Measurements from ENCODE around the gene NME7.
"Not testable (repeated sequence)": the region's sequence is repeated elsewhere in the genome, so short reads cannot be mapped to it uniquely, and the experiment has no call there.

NME7 gene

DNA sequence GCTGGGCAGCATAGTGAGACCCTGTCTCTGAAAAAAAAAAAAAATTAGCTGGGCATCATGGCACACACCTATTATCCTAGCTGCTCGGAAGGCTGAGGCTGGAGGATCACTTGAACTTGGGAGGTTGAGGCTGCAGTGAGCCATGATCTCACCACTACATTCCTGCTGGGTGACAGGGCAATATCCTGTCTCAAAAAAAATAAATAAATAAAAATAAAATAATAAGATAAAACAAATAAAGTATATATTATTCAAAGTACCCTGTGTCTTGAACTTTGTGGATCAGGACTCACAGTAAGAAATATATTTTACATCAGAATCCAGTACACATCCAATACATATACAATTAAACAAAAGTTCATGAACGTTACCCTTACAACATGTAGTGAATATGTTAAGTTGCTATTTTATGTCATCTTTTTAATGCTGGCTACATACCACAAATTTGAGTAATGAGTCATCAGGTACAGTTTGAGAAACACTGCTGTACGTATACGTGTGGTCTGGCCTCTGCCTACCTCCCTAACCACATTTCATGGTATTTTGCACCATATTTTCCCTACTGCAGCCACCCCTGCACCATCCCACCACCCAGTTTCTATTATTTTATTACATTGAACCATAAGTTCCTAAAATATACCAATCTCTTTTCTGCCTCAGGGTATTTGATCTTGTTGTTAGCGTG lies 4.4 kb downstream of the NME7 start:
- ATAC-seq (replicated peaks) (peak; percentile 6), DNase-seq (no peak)
- no peaks in the 10 kb centered on the region for H3K9me3 Mint-ChIP-seq
- H3K36me3 Mint-ChIP-seq (ENCODE audit: insufficient read depth), result no peaks in the 10 kb centered on the region
- peaks cover 9 to 21% of the 10 kb centered on the region in 2 donors for H3K4me1 Mint-ChIP-seq (ENCODE audit: low read depth in 2 of 2)
- H3K4me3 Mint-ChIP-seq, result peak overlapping the region in 1 of 2 donors; percentile 28
- no peaks in the 10 kb centered on the region for H3K27me3 Mint-ChIP-seq
- peak overlapping the region; percentile 44 to 77 for H3K27ac Mint-ChIP-seq

DNA sequence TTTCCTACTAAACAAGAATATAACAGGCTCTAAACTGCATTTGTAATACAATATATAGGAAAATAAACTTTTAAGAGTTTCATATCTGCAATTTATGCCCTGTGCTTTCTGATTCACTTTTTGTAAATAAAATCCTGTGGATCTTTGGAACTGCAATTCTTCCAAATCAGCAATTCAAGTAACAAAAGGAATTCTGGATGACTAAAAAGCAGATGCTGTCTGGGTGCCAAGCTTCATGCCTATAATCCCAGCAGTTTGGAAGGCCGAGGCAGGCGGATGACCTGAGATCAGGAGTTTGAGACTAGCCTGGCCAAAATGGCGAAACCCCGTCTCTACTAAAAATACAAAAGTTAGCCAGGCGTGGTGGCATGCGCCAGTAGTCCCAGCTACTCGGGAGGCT lies 6.3 kb downstream of the NME7 start:
- no peaks in the 10 kb centered on the region for H3K9me3 Mint-ChIP-seq
- H3K4me1 Mint-ChIP-seq (ENCODE audit: low read depth in 2 of 2), result peaks cover 10 to 21% of the 10 kb centered on the region in 2 donors
- no peaks in the 10 kb centered on the region for H3K36me3 Mint-ChIP-seq (ENCODE audit: insufficient read depth)
- H3K4me3 Mint-ChIP-seq, result no peak overlapping the region
- no peak for DNase-seq
- no peak overlapping the region for H3K27ac Mint-ChIP-seq
- ATAC-seq (replicated peaks), result no peak
- H3K27me3 Mint-ChIP-seq, result no peaks in the 10 kb centered on the region

DNA sequence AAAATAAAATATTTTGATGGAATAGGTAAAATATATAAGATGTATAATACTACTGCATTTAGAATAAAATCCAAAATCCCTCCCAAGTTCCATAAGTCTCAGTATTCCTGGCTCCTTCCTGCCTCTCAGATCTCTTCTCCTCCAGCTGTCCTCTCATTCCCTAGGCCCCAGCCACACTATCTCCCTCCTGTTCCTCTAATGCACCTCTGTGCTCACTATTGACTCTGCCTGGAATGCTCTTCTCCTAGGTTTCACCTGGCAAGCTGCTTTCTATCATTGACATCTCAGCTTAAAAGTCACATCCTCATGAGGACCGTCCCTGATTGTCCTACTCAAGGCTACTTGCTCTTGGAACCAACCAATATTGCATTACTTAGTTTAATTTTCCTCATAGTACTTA lies 7.2 kb downstream of the NME7 start:
- H3K27ac Mint-ChIP-seq, result no peak overlapping the region
- no peaks in the 10 kb centered on the region for H3K27me3 Mint-ChIP-seq
- ATAC-seq (replicated peaks), result no peak
- no peak for DNase-seq
- H3K36me3 Mint-ChIP-seq (ENCODE audit: insufficient read depth), result no peaks in the 10 kb centered on the region
- H3K9me3 Mint-ChIP-seq, result no peaks in the 10 kb centered on the region
- peaks cover 11 to 21% of the 10 kb centered on the region in 2 donors for H3K4me1 Mint-ChIP-seq (ENCODE audit: low read depth in 2 of 2)
- no peak overlapping the region for H3K4me3 Mint-ChIP-seq

DNA sequence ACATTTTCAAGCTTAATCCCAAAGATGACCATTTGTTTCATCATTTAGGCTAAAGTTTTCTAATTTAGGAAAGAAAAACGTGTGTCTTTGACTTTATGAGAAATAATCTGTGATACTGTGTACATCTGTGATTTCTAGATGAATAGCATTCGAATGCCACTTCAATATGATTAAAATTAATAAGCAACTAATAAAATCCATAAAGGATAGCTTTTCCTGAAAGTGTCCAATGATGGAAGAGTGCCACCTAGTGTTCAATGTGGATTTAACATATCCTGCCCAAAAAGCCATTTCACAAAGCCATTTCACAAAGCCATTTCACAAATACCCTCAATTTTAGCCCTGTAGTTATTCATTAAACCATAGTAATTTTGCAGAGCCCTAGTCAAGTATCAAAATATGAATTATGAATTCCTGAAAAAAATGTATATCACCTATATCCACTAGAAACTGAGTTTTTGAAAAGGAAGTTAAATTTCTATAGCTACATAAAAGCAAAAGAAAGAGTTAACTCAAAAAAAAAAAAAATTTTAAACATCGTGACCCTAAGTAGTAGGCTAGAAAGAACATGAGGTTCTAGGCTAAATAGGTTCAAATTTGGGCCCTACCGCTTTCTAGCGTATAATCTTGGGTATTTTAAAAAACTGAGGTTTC lies 19.1 kb downstream of the NME7 start:
- H3K4me1 Mint-ChIP-seq (ENCODE audit: low read depth in 2 of 2), result no peaks in the 10 kb centered on the region
- H3K9me3 Mint-ChIP-seq, result no peaks in the 10 kb centered on the region
- no peak overlapping the region for H3K27ac Mint-ChIP-seq
- no peaks in the 10 kb centered on the region for H3K27me3 Mint-ChIP-seq
- DNase-seq (peak; percentile 29 to 35 (median 34)), ATAC-seq (replicated peaks) (peak; percentile 58)
- no peaks in the 10 kb centered on the region for H3K36me3 Mint-ChIP-seq (ENCODE audit: insufficient read depth)
- H3K4me3 Mint-ChIP-seq, result no peak overlapping the region

DNA sequence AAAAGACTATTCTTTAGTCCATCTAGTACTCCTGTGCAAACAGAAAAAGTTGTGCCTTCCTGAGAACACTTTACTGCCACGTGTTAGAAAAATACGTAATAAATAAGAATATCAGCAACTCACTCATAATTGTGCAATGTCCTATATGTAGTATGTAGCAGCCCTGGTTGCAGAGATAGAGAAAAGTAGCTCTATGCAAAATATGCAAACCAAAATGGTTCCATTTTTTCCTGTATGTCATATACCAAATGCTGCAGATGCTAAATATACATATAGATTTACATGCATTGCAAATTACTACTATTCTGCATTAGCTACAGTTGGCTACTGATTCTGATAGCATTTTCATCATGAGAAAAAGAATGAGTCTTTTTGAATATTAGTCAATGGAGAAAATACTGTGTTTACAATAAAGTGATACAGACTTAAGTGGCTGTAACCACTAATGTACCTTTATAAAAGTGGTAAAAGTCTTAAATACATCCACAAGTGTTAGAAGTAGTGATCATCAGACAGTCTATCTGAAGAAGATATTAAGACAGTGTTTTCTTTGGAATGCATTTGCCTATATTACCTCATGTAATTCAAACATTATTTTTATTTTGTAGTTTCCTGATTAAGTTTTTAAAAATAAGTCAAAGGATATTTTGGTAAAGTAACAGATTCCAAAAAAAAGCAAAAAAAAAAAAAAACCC lies 19.8 kb downstream of the NME7 start:
- no peak overlapping the region for H3K4me3 Mint-ChIP-seq

DNA sequence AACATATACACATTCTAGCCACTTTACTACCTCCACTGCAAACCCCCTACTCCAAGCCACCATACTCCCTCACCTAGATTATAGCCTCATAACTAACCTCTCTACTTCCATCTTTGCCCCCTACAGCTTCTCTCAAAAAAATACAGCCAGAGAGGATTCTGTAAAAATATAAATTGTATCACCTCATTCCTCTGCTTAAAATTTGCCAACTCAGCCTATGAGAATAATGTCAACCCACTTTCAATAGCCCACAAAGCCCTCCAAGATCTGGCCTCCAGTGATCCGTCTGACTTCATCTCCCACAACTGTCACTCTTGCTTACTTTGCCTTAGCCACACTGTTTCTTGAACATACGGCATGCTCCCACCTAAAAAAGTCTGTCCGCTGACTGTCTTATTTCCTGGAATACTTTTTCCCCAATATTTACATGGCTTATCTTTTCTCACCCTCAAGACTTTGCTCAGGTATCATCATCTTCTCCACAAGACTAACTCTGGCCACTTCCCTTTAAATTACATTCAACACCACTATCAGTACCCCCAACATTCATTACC lies 21.5 kb downstream of the NME7 start:
- Mint-ChIP-seq H3K27ac (peak overlapping the region in 1 of 2 donors; percentile 12), H3K4me3 (no peak overlapping the region), H3K36me3 (ENCODE audit: insufficient read depth) (no peaks in the 10 kb centered on the region), H3K4me1 (ENCODE audit: low read depth in 2 of 2) (no peaks in the 10 kb centered on the region), H3K27me3 (no peaks in the 10 kb centered on the region), H3K9me3 (no peaks in the 10 kb centered on the region)
- ATAC-seq (replicated peaks) (no peak), DNase-seq (no peak)

More for the DNA sequence above, 19.8 kb downstream of the NME7 start:
- Mint-ChIP-seq H3K27ac (no peak overlapping the region), H3K9me3 (no peaks in the 10 kb centered on the region), H3K27me3 (no peaks in the 10 kb centered on the region), H3K36me3 (ENCODE audit: insufficient read depth) (no peaks in the 10 kb centered on the region), H3K4me1 (ENCODE audit: low read depth in 2 of 2) (no peaks in the 10 kb centered on the region)
- no peak for ATAC-seq (replicated peaks)
- DNase-seq, result no peak

DNA sequence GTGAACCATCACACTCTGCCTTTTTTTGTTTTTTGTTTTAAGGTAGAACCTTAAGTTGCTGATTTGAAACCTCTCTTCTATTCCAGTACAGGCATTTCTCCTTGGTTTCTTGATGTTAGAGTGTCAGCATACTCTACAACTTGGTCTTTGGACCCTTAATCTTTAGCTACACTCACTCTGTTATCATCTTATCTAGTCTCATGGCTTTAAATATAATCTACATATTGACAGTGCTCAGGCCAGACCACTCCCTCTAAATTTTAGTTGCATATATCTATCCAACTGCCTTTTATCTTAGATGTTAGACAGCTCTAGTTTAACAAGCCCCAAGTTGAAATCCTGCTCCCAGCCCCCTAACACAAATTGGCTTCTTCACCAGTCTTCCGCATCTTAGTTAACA lies 22.1 kb downstream of the NME7 start:
- H3K27me3 Mint-ChIP-seq, result no peaks in the 10 kb centered on the region
- DNase-seq (no peak), ATAC-seq (replicated peaks) (no peak)
- H3K36me3 Mint-ChIP-seq (ENCODE audit: insufficient read depth), result no peaks in the 10 kb centered on the region
- H3K4me1 Mint-ChIP-seq (ENCODE audit: low read depth in 2 of 2), result peaks cover 0 to 4% of the 10 kb centered on the region in 2 donors
- no peak overlapping the region for H3K4me3 Mint-ChIP-seq
- peak overlapping the region in 1 of 2 donors; percentile 53 for H3K27ac Mint-ChIP-seq
- no peaks in the 10 kb centered on the region for H3K9me3 Mint-ChIP-seq

DNA sequence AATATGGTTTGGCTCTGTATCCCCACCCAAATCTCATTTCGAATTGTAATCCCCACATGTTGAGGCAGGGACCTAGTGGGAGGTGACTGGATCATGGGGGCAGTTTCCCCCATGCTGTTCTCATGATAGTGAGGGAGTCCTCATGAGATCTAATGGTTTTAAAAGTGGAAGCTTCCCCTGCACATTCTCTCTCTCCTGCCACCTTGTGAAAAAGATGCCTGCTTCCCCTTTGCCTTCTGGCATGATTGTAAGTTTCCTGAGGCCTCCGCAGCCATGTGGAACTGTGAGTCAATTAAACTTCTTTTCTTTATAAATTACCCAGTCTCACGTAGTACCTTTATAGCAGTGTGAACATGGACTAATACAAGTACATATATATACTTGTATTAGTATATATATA lies 25.5 kb downstream of the NME7 start:
- H3K27me3 Mint-ChIP-seq; H3K27ac Mint-ChIP-seq; H3K9me3 Mint-ChIP-seq; ATAC-seq (replicated peaks); DNase-seq; H3K36me3 Mint-ChIP-seq (ENCODE audit: insufficient read depth); H3K4me3 Mint-ChIP-seq; H3K4me1 Mint-ChIP-seq (ENCODE audit: low read depth in 2 of 2): not testable (repeated sequence)

DNA sequence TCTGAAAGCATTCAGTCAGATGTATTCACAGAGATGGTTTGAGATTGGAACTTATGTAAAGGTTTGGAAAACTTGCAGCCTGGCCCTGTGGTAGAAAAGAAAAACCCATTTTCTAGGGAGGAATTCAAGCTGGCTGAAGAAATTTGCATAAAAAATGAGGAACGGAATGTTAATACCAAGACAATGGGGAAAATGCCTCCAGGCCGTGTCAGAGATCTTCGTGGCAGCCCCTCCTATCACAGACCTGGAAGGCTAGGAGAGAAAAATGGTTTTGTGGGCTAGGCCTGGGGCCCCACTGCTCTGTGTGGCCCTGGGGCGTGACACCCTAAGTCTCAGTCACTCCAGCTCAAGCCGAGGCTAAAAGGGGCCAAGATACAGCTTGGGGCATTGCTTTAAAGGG lies 26.7 kb downstream of the NME7 start:
- no peak overlapping the region for H3K4me3 Mint-ChIP-seq
- no peak for DNase-seq
- no peaks in the 10 kb centered on the region for H3K36me3 Mint-ChIP-seq (ENCODE audit: insufficient read depth)
- no peak overlapping the region for H3K27ac Mint-ChIP-seq
- H3K9me3 Mint-ChIP-seq, result no peaks in the 10 kb centered on the region
- no peak for ATAC-seq (replicated peaks)
- no peaks in the 10 kb centered on the region for H3K27me3 Mint-ChIP-seq
- peaks cover 0 to 8% of the 10 kb centered on the region in 2 donors for H3K4me1 Mint-ChIP-seq (ENCODE audit: low read depth in 2 of 2)

DNA sequence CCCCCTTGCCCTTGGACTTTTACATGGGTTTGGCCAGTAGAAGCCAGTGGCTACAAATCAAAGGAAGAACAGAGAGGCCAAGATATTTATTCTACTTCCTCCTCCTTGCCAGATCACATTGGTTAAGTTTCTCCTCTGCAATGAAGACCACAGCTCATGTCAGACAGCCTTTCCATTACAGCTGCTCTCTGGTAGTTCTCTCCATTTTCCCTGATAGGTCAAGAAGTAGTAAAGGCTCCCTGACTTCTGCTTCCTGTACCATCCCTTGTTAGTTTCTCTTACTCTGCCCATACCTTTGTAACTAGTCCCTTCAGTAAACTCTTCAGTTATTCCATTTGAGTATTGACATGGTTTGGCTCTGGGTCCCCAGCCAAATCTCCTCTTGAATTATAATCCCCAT lies 27.8 kb downstream of the NME7 start:
- Mint-ChIP-seq H3K27ac (no peak overlapping the region), H3K9me3 (peaks cover 0 to 1% of the 10 kb centered on the region in 2 donors), H3K27me3 (no peaks in the 10 kb centered on the region), H3K4me3 (no peak overlapping the region), H3K36me3 (ENCODE audit: insufficient read depth) (no peaks in the 10 kb centered on the region), H3K4me1 (ENCODE audit: low read depth in 2 of 2) (peaks cover 0 to 8% of the 10 kb centered on the region in 2 donors)
- DNase-seq (no peak), ATAC-seq (replicated peaks) (no peak)

DNA sequence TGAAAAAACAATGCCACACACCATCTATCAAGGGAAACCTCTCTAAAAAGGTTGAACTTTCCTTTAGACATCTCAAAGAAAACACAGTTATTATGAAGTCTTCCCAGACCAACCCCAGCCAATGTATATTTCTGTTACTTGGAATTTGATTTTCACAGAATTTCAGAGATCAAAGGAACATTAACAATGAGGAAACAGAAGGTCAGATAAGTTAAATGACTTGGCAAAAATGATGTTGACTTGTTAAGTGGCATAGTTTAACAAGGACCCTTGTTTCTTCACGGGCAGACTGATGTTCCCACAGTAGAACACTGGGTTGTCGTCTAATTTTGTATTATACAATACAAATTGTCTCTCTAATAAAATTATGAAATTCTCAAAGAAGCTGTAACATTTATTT lies 29.0 kb downstream of the NME7 start:
- Mint-ChIP-seq H3K9me3 (peaks cover 0 to 1% of the 10 kb centered on the region in 2 donors), H3K36me3 (ENCODE audit: insufficient read depth) (no peaks in the 10 kb centered on the region), H3K27me3 (no peaks in the 10 kb centered on the region), H3K4me1 (ENCODE audit: low read depth in 2 of 2) (peaks cover 1 to 8% of the 10 kb centered on the region in 2 donors), H3K4me3 (no peak overlapping the region), H3K27ac (no peak overlapping the region)
- ATAC-seq (replicated peaks) (no peak), DNase-seq (no peak)

DNA sequence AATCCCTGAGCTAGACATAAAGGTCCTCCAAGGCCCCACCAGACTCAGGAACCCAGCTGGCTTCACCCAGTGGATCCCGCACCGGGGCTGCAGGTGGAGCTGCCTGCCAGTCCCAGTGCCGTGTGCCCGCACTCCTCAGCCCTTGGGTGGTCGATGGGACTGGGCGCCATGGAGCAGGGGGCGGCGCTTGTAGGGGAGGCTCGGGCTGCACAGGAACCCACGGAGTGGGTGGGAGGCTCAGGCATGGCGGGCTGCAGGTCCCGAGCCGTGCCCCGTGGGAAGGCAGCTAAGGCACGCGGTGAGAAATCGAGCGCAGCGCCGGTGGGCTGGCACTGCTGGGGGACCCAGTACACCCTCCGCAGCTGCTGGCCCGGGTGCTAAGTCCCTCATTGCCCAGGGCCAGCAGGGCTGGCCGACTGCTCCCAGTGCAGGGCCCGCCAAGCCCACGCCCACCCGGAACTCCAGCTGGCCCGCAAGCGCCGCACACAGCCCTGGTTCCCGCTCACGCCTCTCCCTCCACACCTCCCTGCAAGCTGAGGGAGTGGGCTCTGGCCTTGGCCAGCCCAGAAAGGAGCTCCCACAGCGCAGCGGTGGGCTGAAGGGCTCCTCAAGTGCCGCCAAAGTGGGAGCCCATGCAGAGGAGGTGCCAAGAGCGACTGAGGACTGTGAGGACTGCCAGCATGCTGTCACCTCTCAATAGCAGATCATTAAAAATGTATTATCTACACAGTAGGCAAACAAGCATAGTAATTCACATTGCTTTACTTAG lies 30.5 kb downstream of the NME7 start:
- H3K4me1 Mint-ChIP-seq (ENCODE audit: low read depth in 2 of 2), result peaks cover 4 to 11% of the 10 kb centered on the region in 2 donors
- not testable (repeated sequence) for DNase-seq; H3K27ac Mint-ChIP-seq; H3K4me3 Mint-ChIP-seq; ATAC-seq (replicated peaks); H3K36me3 Mint-ChIP-seq (ENCODE audit: insufficient read depth); H3K9me3 Mint-ChIP-seq; H3K27me3 Mint-ChIP-seq

DNA sequence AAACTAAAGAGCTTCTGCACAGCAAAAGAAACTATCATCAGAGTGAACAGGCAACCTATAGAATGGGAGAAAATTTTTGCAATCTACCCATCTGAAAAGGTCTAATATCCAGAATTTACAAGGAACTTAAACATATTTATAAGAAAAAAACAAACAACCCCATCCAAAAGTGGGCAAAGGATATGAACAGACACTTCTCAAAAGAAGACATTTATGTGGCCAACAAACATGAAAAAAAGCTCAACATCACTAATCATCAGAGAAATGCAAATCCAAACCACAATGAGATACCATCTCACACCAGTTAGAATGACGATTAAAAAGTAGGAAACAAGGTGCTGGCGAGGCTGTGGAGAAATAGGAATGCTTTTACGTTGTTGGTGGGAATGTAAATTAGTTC lies 32.9 kb downstream of the NME7 start:
- not testable (repeated sequence) for H3K27ac Mint-ChIP-seq; H3K36me3 Mint-ChIP-seq (ENCODE audit: insufficient read depth); H3K9me3 Mint-ChIP-seq; H3K27me3 Mint-ChIP-seq; DNase-seq; H3K4me3 Mint-ChIP-seq; H3K4me1 Mint-ChIP-seq (ENCODE audit: low read depth in 2 of 2); ATAC-seq (replicated peaks)

All from effector memory CD8-positive, alpha-beta T cell (primary cell).